ENCODE results near the gene PTPRN2. TPM values are rescaled to one million over a fixed set of nuclear protein-coding genes. Genes with fewer than 3 reads are reported as not detected.

The PTPRN2 gene
- total RNA-seq, 1 experiment from 2014 or later = 1.1 TPM

DNA sequence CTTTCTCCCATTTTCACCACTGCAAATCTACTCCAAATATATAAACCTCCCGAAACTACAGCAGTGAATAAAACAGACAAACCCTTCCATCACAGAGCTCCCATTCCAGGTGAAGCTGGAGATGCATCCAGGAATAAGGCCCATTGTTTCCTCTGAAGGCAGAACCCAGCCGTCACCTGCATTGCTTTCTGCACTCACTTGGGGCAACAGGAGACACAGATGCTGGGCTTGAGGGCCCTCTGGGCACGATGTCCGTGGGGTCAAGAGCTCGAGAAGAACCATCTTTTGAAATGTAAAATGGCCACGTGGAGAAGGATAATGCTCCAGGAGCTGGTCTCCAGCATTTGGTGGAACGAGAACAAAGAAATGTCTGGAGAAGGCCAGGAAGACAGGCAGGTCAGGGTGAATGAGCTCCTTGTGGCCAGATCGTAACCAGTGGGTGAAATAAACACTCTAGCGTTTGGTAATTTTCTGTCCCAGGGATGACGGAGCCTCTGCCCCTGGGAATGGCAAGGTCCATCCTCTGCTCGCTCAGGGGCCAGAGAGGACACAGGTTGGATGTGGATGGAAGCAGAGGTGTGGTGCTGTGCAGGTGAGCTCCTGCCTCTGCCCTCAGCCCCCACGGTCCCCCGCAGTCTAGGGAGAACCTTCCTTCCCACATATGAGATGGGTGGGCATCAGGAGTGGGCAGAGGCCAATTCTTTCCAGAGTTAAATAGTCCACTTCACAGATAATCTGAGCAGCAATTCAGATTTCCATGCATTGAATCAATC lies 694.7 kb downstream of the PTPRN2 start:
- Histone ChIP-seq H3K36me3 (ENCODE audit: control insufficient read depth, insufficient read depth, low read length) (no peaks in the 10 kb centered on the region), H3K4me1 (ENCODE audit: control insufficient read depth, insufficient read depth, low read length) (no peaks in the 10 kb centered on the region), H3K27me3 (ENCODE audit: control insufficient read depth, insufficient read depth, low read length) (peaks cover 9% of the 10 kb centered on the region), H3K9me3 (ENCODE audit: control insufficient read depth, insufficient read depth, low read depth, low read length) (no peaks in the 10 kb centered on the region), H3K4me3 (ENCODE audit: low read depth in 2 of 2, low read length in 2 of 2) (no peak overlapping the region), H3K27ac (ENCODE audit: low read length) (no peak overlapping the region)
- ATAC-seq (no peak), DNase-seq (ENCODE audit: low read depth, low spot score) (no peak)
- intact Hi-C loops (cut with micrococcal nuclease; ENCODE audit: unreplicated experiment) = no loop called here
- CTCF ChIA-PET = interaction anchor here (0.6 kb wide), 1 partner anchor 174 kb away, joined by 3 read pairs; no protein-coding TSS in a partner anchor
- in situ Hi-C loops (cut with HindIII; ENCODE audit: low pct_unique_long_range_greater_than_20kb, low sequenced_read_pairs) = no loop called here
- no TSS peak for BruUV-seq (replicated peaks)
- no peak for TF ChIP-seq POLR2AphosphoS5 (IDR thresholded peaks at IDR 0.05; ENCODE audit: low read depth, low read length)
- TF ChIP-seq, protein P1, sequence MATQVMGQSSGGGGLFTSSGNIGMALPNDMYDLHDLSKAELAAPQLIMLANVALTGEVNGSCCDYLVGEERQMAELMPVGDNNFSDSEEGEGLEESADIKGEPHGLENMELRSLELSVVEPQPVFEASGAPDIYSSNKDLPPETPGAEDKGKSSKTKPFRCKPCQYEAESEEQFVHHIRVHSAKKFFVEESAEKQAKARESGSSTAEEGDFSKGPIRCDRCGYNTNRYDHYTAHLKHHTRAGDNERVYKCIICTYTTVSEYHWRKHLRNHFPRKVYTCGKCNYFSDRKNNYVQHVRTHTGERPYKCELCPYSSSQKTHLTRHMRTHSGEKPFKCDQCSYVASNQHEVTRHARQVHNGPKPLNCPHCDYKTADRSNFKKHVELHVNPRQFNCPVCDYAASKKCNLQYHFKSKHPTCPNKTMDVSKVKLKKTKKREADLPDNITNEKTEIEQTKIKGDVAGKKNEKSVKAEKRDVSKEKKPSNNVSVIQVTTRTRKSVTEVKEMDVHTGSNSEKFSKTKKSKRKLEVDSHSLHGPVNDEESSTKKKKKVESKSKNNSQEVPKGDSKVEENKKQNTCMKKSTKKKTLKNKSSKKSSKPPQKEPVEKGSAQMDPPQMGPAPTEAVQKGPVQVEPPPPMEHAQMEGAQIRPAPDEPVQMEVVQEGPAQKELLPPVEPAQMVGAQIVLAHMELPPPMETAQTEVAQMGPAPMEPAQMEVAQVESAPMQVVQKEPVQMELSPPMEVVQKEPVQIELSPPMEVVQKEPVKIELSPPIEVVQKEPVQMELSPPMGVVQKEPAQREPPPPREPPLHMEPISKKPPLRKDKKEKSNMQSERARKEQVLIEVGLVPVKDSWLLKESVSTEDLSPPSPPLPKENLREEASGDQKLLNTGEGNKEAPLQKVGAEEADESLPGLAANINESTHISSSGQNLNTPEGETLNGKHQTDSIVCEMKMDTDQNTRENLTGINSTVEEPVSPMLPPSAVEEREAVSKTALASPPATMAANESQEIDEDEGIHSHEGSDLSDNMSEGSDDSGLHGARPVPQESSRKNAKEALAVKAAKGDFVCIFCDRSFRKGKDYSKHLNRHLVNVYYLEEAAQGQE (IDR thresholded peaks at IDR 0.05; ENCODE audit: insufficient read depth in 1 of 2, low read depth in 2 of 2, low read length in 1 of 2) = no peak
- no peak for TF ChIP-seq SIN3A (IDR thresholded peaks at IDR 0.05; ENCODE audit: borderline replicate concordance, insufficient read depth, low read depth, low read length)
- TF ChIP-seq, protein P2, sequence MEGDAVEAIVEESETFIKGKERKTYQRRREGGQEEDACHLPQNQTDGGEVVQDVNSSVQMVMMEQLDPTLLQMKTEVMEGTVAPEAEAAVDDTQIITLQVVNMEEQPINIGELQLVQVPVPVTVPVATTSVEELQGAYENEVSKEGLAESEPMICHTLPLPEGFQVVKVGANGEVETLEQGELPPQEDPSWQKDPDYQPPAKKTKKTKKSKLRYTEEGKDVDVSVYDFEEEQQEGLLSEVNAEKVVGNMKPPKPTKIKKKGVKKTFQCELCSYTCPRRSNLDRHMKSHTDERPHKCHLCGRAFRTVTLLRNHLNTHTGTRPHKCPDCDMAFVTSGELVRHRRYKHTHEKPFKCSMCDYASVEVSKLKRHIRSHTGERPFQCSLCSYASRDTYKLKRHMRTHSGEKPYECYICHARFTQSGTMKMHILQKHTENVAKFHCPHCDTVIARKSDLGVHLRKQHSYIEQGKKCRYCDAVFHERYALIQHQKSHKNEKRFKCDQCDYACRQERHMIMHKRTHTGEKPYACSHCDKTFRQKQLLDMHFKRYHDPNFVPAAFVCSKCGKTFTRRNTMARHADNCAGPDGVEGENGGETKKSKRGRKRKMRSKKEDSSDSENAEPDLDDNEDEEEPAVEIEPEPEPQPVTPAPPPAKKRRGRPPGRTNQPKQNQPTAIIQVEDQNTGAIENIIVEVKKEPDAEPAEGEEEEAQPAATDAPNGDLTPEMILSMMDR (IDR thresholded peaks at IDR 0.05) = no peak
- no peak for TF ChIP-seq TCF7L2 (IDR thresholded peaks at IDR 0.05; ENCODE audit: low read depth, low read length)
- POLR2A ChIA-PET = no interaction called here

DNA sequence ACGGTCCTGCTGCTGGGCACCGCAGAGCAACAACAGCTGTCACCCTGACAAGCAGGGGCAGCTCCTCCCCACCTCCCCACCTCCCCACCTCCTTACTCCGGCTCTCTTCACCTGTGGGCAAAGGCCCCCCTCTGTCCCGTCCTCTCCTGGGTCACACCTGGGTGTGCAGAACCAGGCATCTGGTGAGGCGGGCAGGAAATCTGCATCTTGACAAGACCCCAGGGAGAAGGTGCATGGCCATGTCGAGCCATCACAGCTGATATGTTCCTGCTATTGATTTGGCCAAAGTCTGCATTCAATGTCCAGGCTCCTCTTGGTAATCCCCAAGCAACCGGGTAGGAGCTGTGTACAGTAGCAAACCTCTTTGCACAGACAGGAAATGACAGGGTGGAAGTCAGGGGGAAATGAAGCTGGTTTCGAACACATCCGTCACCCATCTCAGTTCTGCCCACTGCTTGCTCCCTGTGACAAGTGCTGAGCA lies 696.7 kb downstream of the PTPRN2 start:
- Histone ChIP-seq H3K4me3 (ENCODE audit: low read depth in 2 of 2, low read length in 2 of 2) (no peak overlapping the region), H3K9me3 (ENCODE audit: control insufficient read depth, insufficient read depth, low read depth, low read length) (no peaks in the 10 kb centered on the region), H3K27ac (ENCODE audit: low read length) (no peak overlapping the region), H3K4me1 (ENCODE audit: control insufficient read depth, insufficient read depth, low read length) (no peaks in the 10 kb centered on the region), H3K36me3 (ENCODE audit: control insufficient read depth, insufficient read depth, low read length) (no peaks in the 10 kb centered on the region), H3K27me3 (ENCODE audit: control insufficient read depth, insufficient read depth, low read length) (peaks cover 9% of the 10 kb centered on the region)
- ATAC-seq (no peak), DNase-seq (ENCODE audit: low read depth, low spot score) (no peak)
- BruUV-seq (replicated peaks) = no TSS peak
- POLR2A ChIA-PET = no interaction called here
- intact Hi-C loops (cut with micrococcal nuclease; ENCODE audit: unreplicated experiment) (no loop called here), in situ Hi-C loops (cut with HindIII; ENCODE audit: low pct_unique_long_range_greater_than_20kb, low sequenced_read_pairs) (no loop called here)
- TF ChIP-seq, protein P1 (IDR thresholded peaks at IDR 0.05; ENCODE audit: insufficient read depth in 1 of 2, low read depth in 2 of 2, low read length in 1 of 2) = no peak
- TF ChIP-seq TCF7L2 (IDR thresholded peaks at IDR 0.05; ENCODE audit: low read depth, low read length) (no peak), SIN3A (IDR thresholded peaks at IDR 0.05; ENCODE audit: borderline replicate concordance, insufficient read depth, low read depth, low read length) (no peak), POLR2AphosphoS5 (IDR thresholded peaks at IDR 0.05; ENCODE audit: low read depth, low read length) (no peak)
- TF ChIP-seq, protein P2 (IDR thresholded peaks at IDR 0.05) = no peak
- CTCF ChIA-PET = no interaction called here
